A673 (cell line): ENCODE measurements around the gene FGL2. TPM values are rescaled to one million over a fixed set of nuclear protein-coding genes. Genes with fewer than 3 reads are reported as not detected.

Experiments
- BruUV-seq: library from RNA; stranded (reverse); fragments of 400-500 nt; replicated peaks from 2 replicates; lab custom pipeline; 2021; lab: Mats Ljungman, UMichigan
- CTCF ChIA-PET: fragments of 300-600 bp; sonication (Branson Sonifier 250); formaldehyde crosslinking; loops from one replicate; lab custom pipeline; 2022; ENCODE audit warnings: antibody characterized with exemption; lab: Charles Lee
- POLR2A ChIA-PET: fragments of 300-600 bp; sonication (Branson Sonifier 250); formaldehyde crosslinking; loops from one replicate; lab custom pipeline; 2022; ENCODE audit warnings: antibody characterized with exemption; ENCODE audit not compliant: low non-redundant PET; lab: Charles Lee
- DNase-seq: peaks from one replicate; pipeline ENCODE4 v3.0.0-alpha.2; 2015; ENCODE audit warnings: low spot score
- H3K27ac ChIP-seq: fragments of 200-600 bp; sonication (generic); 2 replicates; pipeline ENCODE4 v1.5.1; 2016; ENCODE audit warnings: mixed run types, low read depth, mild to moderate bottlenecking, mixed read lengths, antibody characterized with exemption, low read length; ENCODE audit not compliant: poor library complexity, severe bottlenecking
- H3K27me3 ChIP-seq: fragments of 200-600 bp; sonication (generic); replicated peaks from 2 replicates; pipeline ENCODE4 v1.6.1; 2017; ENCODE audit warnings: mixed run types, low read depth, mild to moderate bottlenecking, mixed read lengths, antibody characterized with exemption, low read length; ENCODE audit not compliant: insufficient read depth, poor library complexity
- H3K36me3 ChIP-seq: fragments of 200-600 bp; sonication (generic); 2 replicates; pipeline ENCODE4 v1.6.1; 2016; ENCODE audit warnings: mixed run types, mild to moderate bottlenecking, mixed read lengths, antibody characterized with exemption, low read length; ENCODE audit not compliant: insufficient read depth, poor library complexity, severe bottlenecking
- H3K4me1 ChIP-seq: fragments of 200-600 bp; sonication (generic); 2 replicates; pipeline ENCODE4 v1.6.1; 2017; ENCODE audit warnings: mixed run types, mild to moderate bottlenecking, mixed read lengths, antibody characterized with exemption, low read length; ENCODE audit not compliant: insufficient read depth, poor library complexity, severe bottlenecking
- H3K4me3 ChIP-seq: fragments of 200-600 bp; sonication (generic); 2 replicates; pipeline ENCODE4 v1.5.1; 2016; ENCODE audit warnings: low read depth, mixed run types, mild to moderate bottlenecking, mixed read lengths, low read length; ENCODE audit not compliant: poor library complexity, severe bottlenecking
- H3K9me3 ChIP-seq: fragments of 200-600 bp; sonication (generic); 2 replicates; pipeline ENCODE4 v1.6.1; 2016; ENCODE audit warnings: mixed run types, low read depth, mild to moderate bottlenecking, mixed read lengths, antibody characterized with exemption, low read length; ENCODE audit not compliant: poor library complexity, severe bottlenecking
- CTCF ChIP-seq: fragments of 300-800, 200-600 bp; sonication (generic); conservative IDR thresholded peaks from 2 replicates; pipeline ENCODE4 v1.5.1; 2017; ENCODE audit warnings: low read depth, mild to moderate bottlenecking, antibody characterized with exemption, low read length, moderate library complexity, mixed read lengths
- EZH2 ChIP-seq: fragments of 200-600 bp; sonication (generic); IDR thresholded peaks from 2 replicates; pipeline ENCODE4 v1.6.1; 2017; ENCODE audit warnings: borderline replicate concordance, low read depth, mild to moderate bottlenecking, mixed read lengths, antibody characterized with exemption, low read length; ENCODE audit not compliant: poor library complexity, severe bottlenecking
- intact Hi-C: fragments of 100-400 bp; cut with micrococcal nuclease; formaldehyde crosslinking; loops from one replicate; pipeline ENCODE4 v1.10.0; 2022; ENCODE audit not compliant: unreplicated experiment
- total RNA-seq: library from RNA; stranded (reverse); gene quantifications from 2 replicates; pipeline ENCODE4 v1.2.3, GENCODE V29; 2021

The FGL2 gene
- total RNA-seq, 1 experiment from 2014 or later, result not detected

GRCh38 chr7:77205706-77206105 is 6.1 kb upstream of the FGL2 start:
- intact Hi-C loops, result no loop called here
- no peaks in the 10 kb centered on the region for H3K36me3 ChIP-seq
- BruUV-seq, result no TSS peak
- CTCF ChIA-PET, result no interaction called here
- H3K27ac ChIP-seq, result no peak overlapping the region
- DNase-seq, result no peak
- POLR2A ChIA-PET, result no interaction called here
- H3K9me3 ChIP-seq, result peaks cover 9% of the 10 kb centered on the region
- H3K4me3 ChIP-seq, result no peak overlapping the region
- H3K27me3 ChIP-seq, result no peaks in the 10 kb centered on the region
- TF ChIP-seq EZH2 (no peak), CTCF (no peak)
- H3K4me1 ChIP-seq, result no peaks in the 10 kb centered on the region

- intact Hi-C loops, result no loop called here
- ChIA-PET POLR2A (no interaction called here), CTCF (no interaction called here)
- Histone ChIP-seq H3K9me3 (no peaks in the 10 kb centered on the region), H3K36me3 (no peaks in the 10 kb centered on the region), H3K27ac (no peak overlapping the region), H3K4me3 (no peak overlapping the region), H3K4me1 (no peaks in the 10 kb centered on the region), H3K27me3 (no peaks in the 10 kb centered on the region)
- DNase-seq, result no peak
- no TSS peak for BruUV-seq
- no peak for TF ChIP-seq EZH2
- no peak for TF ChIP-seq CTCF
Observed at GRCh38 chr7:77202481-77202976, 2.9 kb upstream of the FGL2 start.

GRCh38 chr7:77200542-77200941 is 923 bp upstream of the FGL2 start:
- no peak overlapping the region for H3K27ac ChIP-seq
- DNase-seq, result no peak
- ChIA-PET CTCF (no interaction called here), POLR2A (no interaction called here)
- BruUV-seq, result no TSS peak
- no peaks in the 10 kb centered on the region for H3K36me3 ChIP-seq
- H3K4me1 ChIP-seq, result no peaks in the 10 kb centered on the region
- no peaks in the 10 kb centered on the region for H3K27me3 ChIP-seq
- no peak overlapping the region for H3K4me3 ChIP-seq
- TF ChIP-seq CTCF (no peak), EZH2 (no peak)
- no peaks in the 10 kb centered on the region for H3K9me3 ChIP-seq
- intact Hi-C loops, result no loop called here
